Measurements from ENCODE around the gene DDX43. TPM values are rescaled to one million over a fixed set of nuclear protein-coding genes. Genes with fewer than 3 reads are reported as not detected.
"Not testable (repeated sequence)": the region's sequence is repeated elsewhere in the genome, so short reads cannot be mapped to it uniquely, and the experiment has no call there.

DDX43 gene
- polyA plus RNA-seq, 1 donor from 2014 or later, result not detected

DNA sequence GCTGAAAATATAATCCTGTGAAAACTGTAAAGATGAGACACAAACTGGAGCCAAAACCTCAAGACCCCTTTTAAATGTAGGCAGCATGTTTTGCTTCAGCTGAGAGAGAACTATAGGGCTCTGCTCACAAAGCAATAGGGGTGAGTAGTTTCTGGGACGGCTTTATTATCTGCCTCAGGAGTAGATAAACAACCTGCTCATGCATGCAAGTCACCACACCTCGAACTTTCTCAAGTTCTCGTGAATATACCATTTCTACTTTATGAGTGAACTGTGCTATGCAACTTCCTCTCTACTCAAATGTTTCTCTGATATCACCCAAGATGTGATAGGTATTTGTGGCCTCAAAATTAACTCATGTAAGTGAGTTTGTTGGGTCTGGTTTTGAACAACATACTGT is 17.4 kb upstream of the DDX43 start:
- Histone ChIP-seq H3F3A (ENCODE audit: insufficient read depth, low read length, poor library complexity, severe bottlenecking) (no peaks in the 10 kb centered on the region), H3K4me3 (ENCODE audit: low read length) (no peak overlapping the region), H3K79me2 (replicated peaks; ENCODE audit: insufficient read depth, low read length) (no peaks in the 10 kb centered on the region), H3K36me3 (ENCODE audit: insufficient read depth, low read length) (no peaks in the 10 kb centered on the region), H3K9me2 (ENCODE audit: insufficient read depth, low read length) (no peaks in the 10 kb centered on the region), H3K27me3 (ENCODE audit: insufficient read depth, low read depth, low read length) (no peaks in the 10 kb centered on the region), H3K9ac (ENCODE audit: low read length) (no peak overlapping the region), H3K9me3 (ENCODE audit: low read length) (no peaks in the 10 kb centered on the region), H4K20me1 (ENCODE audit: insufficient read depth) (no peaks in the 10 kb centered on the region), H3K27ac (ENCODE audit: low read length) (no peak overlapping the region), H2AFZ (ENCODE audit: low read depth, low read length) (no peak overlapping the region), H3K4me2 (ENCODE audit: low read length) (no peak overlapping the region)
- TF ChIP-seq EP300 (conservative IDR thresholded peaks at IDR 0.05; ENCODE audit: poor library complexity, severe bottlenecking) (no peak), RAD21 (conservative IDR thresholded peaks at IDR 0.05) (no peak), POLR2AphosphoS5 (IDR thresholded peaks at IDR 0.05) (no peak), SMC3 (conservative IDR thresholded peaks at IDR 0.05; ENCODE audit: poor library complexity) (no peak), MXI1 (conservative IDR thresholded peaks at IDR 0.05; ENCODE audit: poor library complexity, severe bottlenecking) (no peak), TAF1 (IDR thresholded peaks at IDR 0.05; ENCODE audit: low read depth) (no peak), EZH2 (IDR thresholded peaks at IDR 0.05; ENCODE audit: borderline replicate concordance, insufficient read depth, low read length, poor library complexity, severe bottlenecking) (no peak)
- TF ChIP-seq, protein P1, sequence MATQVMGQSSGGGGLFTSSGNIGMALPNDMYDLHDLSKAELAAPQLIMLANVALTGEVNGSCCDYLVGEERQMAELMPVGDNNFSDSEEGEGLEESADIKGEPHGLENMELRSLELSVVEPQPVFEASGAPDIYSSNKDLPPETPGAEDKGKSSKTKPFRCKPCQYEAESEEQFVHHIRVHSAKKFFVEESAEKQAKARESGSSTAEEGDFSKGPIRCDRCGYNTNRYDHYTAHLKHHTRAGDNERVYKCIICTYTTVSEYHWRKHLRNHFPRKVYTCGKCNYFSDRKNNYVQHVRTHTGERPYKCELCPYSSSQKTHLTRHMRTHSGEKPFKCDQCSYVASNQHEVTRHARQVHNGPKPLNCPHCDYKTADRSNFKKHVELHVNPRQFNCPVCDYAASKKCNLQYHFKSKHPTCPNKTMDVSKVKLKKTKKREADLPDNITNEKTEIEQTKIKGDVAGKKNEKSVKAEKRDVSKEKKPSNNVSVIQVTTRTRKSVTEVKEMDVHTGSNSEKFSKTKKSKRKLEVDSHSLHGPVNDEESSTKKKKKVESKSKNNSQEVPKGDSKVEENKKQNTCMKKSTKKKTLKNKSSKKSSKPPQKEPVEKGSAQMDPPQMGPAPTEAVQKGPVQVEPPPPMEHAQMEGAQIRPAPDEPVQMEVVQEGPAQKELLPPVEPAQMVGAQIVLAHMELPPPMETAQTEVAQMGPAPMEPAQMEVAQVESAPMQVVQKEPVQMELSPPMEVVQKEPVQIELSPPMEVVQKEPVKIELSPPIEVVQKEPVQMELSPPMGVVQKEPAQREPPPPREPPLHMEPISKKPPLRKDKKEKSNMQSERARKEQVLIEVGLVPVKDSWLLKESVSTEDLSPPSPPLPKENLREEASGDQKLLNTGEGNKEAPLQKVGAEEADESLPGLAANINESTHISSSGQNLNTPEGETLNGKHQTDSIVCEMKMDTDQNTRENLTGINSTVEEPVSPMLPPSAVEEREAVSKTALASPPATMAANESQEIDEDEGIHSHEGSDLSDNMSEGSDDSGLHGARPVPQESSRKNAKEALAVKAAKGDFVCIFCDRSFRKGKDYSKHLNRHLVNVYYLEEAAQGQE (IDR thresholded peaks at IDR 0.05; ENCODE audit: borderline replicate concordance), result no peak
- TF ChIP-seq, protein P2, sequence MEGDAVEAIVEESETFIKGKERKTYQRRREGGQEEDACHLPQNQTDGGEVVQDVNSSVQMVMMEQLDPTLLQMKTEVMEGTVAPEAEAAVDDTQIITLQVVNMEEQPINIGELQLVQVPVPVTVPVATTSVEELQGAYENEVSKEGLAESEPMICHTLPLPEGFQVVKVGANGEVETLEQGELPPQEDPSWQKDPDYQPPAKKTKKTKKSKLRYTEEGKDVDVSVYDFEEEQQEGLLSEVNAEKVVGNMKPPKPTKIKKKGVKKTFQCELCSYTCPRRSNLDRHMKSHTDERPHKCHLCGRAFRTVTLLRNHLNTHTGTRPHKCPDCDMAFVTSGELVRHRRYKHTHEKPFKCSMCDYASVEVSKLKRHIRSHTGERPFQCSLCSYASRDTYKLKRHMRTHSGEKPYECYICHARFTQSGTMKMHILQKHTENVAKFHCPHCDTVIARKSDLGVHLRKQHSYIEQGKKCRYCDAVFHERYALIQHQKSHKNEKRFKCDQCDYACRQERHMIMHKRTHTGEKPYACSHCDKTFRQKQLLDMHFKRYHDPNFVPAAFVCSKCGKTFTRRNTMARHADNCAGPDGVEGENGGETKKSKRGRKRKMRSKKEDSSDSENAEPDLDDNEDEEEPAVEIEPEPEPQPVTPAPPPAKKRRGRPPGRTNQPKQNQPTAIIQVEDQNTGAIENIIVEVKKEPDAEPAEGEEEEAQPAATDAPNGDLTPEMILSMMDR (IDR thresholded peaks at IDR 0.05; ENCODE audit: poor library complexity, severe bottlenecking), result no peak

DNA sequence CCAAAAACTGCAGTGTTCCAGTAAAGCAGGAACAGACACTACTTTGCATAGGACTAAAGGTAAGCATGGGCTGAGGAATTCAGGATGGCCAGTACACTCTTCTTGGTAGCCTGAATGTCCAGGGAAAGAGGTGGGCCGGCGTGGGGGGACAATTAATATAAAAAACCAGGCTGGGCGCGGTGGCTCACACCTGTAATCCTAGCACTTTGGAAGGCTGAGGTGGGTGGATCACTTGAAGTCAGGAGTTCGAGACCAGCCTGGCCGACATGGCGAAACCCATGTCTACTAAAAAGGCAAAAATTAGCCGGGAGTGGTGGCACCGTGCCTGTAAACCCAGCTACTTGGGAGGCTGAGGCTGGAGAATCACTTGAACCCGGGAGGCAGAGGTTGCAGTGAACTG is 13.1 kb upstream of the DDX43 start:
- not testable (repeated sequence) for H3K4me2 ChIP-seq (ENCODE audit: low read length); H3K27me3 ChIP-seq (ENCODE audit: insufficient read depth, low read depth, low read length)

More for the DNA sequence above, 13.1 kb upstream of the DDX43 start:
- not testable (repeated sequence) for H3F3A ChIP-seq (ENCODE audit: insufficient read depth, low read length, poor library complexity, severe bottlenecking); H2AFZ ChIP-seq (ENCODE audit: low read depth, low read length); H4K20me1 ChIP-seq (ENCODE audit: insufficient read depth); H3K36me3 ChIP-seq (ENCODE audit: insufficient read depth, low read length); H3K27ac ChIP-seq (ENCODE audit: low read length); H3K4me3 ChIP-seq (ENCODE audit: low read length); H3K9me3 ChIP-seq (ENCODE audit: low read length); H3K9me2 ChIP-seq (ENCODE audit: insufficient read depth, low read length); H3K79me2 ChIP-seq (replicated peaks; ENCODE audit: insufficient read depth, low read length); H3K9ac ChIP-seq (ENCODE audit: low read length)
